BJ (cell line): ENCODE measurements around the gene RIMBP2. TPM values are rescaled to one million over a fixed set of nuclear protein-coding genes. Genes with fewer than 3 reads are reported as not detected.

Experiments
- CTCF ChIA-PET: fragments of 350-600 bp; formaldehyde crosslinking; extraction: SDS; loops from one replicate; lab custom pipeline; 2021; ENCODE audit warnings: antibody characterized with exemption, inconsistent platforms; lab: Yijun Ruan, JAX
- POLR2A ChIA-PET: fragments of 300-600 bp; sonication (Branson Sonifier 250); formaldehyde crosslinking; extraction: SDS; loops from one replicate; lab custom pipeline; 2021; ENCODE audit warnings: antibody characterized with exemption; lab: Charles Lee
- DNase-seq: peaks from one replicate; pipeline ENCODE4 v3.0.0-alpha.2; 2011; ENCODE audit warnings: low read depth
- H3K27me3 ChIP-seq: 2 replicates; pipeline ENCODE4 v1.6.0; 2011; ENCODE audit warnings: low read length; ENCODE audit not compliant: control insufficient read depth, insufficient read depth
- H3K36me3 ChIP-seq: 2 replicates; pipeline ENCODE4 v1.5.1; 2011; ENCODE audit warnings: low read length; ENCODE audit not compliant: control insufficient read depth, insufficient read depth
- H3K4me3 ChIP-seq: 2 replicates; pipeline ENCODE4 v1.5.1; 2011; ENCODE audit warnings: low read depth, mild to moderate bottlenecking, control low read depth, low read length
- polyA plus RNA-seq: library from polyadenylated mRNA; depleted of rRNA; stranded (reverse); fragments of >200 nt; gene quantifications from 2 replicates; pipeline ENCODE4 v1.2.3, GENCODE V29; 2011
- TF ChIP-seq, protein P1 (sequence below): IDR thresholded peaks from 2 replicates; pipeline ENCODE4 v1.5.1; 2011; ENCODE audit warnings: low read depth, mild to moderate bottlenecking, control low read depth, inconsistent platforms, low read length, moderate library complexity; ENCODE audit not compliant: insufficient read depth

Gene RIMBP2
- polyA plus RNA-seq, 1 experiment: 0.05 TPM

DNA sequence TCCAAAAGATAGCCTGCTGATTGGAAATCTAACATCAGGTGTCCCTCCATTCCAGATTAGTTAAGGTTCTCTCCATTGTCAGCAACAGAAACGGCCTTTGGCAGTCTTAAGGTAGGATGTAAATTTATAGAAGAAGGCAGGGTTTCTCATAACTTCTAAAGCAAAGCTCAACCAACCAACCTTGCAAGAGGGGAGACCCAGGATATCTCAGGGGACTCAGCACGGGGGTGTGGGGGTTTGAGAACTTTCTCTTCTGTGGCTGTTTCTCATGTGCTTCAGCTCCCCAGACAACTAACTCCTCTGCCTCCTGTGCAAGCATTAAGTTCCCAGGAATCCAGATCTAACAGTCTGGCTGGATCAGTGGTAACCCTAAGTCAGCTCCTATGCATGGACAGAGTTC lies 148.1 kb downstream of the RIMBP2 start:
- Histone ChIP-seq H3K4me3 (no peak overlapping the region), H3K36me3 (no peaks in the 10 kb centered on the region), H3K27me3 (no peaks in the 10 kb centered on the region)
- POLR2A ChIA-PET: no interaction called here
- DNase-seq: no peak
- CTCF ChIA-PET: no interaction called here
- TF ChIP-seq, protein P1, sequence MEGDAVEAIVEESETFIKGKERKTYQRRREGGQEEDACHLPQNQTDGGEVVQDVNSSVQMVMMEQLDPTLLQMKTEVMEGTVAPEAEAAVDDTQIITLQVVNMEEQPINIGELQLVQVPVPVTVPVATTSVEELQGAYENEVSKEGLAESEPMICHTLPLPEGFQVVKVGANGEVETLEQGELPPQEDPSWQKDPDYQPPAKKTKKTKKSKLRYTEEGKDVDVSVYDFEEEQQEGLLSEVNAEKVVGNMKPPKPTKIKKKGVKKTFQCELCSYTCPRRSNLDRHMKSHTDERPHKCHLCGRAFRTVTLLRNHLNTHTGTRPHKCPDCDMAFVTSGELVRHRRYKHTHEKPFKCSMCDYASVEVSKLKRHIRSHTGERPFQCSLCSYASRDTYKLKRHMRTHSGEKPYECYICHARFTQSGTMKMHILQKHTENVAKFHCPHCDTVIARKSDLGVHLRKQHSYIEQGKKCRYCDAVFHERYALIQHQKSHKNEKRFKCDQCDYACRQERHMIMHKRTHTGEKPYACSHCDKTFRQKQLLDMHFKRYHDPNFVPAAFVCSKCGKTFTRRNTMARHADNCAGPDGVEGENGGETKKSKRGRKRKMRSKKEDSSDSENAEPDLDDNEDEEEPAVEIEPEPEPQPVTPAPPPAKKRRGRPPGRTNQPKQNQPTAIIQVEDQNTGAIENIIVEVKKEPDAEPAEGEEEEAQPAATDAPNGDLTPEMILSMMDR: no peak

DNA sequence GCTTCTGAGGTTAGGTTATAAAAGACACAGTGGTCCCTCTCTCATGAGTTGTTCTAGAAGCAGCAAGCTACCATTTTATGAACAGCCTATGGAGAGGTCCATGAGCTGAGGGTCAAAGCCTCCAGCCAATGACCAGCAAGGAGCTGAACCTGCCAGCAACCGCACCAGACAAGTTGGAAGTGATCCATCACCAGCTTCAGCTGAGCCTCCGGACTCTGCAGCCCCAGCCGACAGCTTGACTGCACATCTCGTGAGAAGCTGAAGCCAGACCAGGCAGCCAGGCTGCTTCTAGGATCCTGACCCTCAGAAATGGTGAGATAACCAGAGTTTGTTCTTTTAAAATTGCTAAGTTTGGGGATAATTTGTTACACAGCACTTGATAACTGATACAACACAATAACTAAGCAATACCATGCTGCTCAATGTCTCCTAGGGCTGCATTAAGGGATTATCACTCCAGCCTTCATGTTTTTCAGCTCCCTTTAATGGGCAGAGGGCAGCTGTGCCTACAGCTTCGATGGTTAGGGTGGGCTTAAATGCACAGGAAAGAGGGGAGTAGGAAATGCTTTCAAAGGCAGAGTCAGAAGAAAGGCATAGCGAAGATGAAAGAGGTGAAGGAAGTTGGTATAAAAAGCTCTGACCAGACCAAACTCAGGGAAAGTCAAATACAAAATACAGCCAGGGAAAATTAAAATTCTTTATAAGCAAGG lies 149.5 kb downstream of the RIMBP2 start:
- POLR2A ChIA-PET: no interaction called here
- CTCF ChIA-PET: no interaction called here
- no peaks in the 10 kb centered on the region for H3K27me3 ChIP-seq
- TF ChIP-seq, protein P1: no peak
- DNase-seq: no peak
- H3K36me3 ChIP-seq: no peaks in the 10 kb centered on the region
- no peak overlapping the region for H3K4me3 ChIP-seq

DNA sequence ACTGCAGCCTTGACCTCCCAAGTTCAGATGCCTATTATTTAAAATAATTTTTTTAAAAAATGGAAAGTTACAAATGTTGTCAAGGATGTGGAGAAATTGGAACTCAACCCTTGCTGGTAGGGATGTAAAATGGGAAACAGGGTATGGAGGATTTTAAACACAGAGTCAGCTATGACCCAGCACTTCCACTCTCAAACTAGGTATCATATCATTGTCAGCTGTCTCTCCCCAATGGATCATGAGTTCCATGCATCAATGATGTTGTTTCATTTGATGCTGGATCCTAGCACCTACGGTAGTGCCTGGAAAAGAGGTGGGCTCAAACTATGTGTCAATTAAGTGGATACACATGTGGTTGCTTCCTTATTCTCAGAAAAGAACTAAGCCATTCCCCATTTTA lies 150.9 kb downstream of the RIMBP2 start:
- ChIA-PET POLR2A (no interaction called here), CTCF (no interaction called here)
- Histone ChIP-seq H3K27me3 (no peaks in the 10 kb centered on the region), H3K4me3 (no peak overlapping the region), H3K36me3 (no peaks in the 10 kb centered on the region)
- TF ChIP-seq, protein P1: no peak
- no peak for DNase-seq

DNA sequence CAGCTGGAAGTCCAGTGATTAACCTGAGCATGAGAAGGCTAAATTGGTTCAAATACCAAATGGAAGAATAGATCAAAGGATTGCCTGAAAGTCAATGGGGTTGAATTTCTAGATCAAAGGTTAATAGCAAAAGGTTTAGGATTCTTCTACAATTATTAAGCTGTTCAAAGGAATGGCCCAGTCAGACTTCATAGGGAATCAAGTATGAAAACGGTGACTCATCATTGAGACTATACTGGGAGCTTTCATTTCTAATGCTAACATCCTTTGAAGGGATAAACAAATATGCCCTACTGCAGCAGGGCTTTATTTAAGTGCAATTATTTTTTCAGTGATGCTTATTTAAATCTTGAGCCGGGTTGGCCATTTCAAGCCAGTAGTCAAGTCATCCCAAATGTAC lies 152.8 kb downstream of the RIMBP2 start:
- Histone ChIP-seq H3K4me3 (no peak overlapping the region), H3K36me3 (no peaks in the 10 kb centered on the region), H3K27me3 (no peaks in the 10 kb centered on the region)
- TF ChIP-seq, protein P1: no peak
- ChIA-PET CTCF (no interaction called here), POLR2A (no interaction called here)
- no peak for DNase-seq

DNA sequence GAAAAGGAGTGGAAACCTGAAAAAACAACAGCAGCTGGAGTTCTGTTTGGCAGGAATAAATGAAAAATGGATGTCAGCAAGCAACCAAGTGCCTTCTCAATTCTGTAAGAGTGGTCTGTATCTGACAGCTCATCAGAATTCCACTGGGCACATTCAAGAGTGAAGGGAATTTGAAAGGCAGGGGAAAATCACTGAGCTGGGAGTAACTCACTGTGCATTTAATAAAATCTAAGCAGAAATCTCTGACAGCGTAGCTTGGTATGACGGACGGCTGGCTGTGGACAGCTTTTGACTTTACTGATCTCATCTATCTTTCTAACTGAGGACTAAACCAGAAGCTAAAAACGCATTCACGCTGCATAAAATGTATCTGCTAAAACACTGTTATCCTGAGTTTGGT lies 153.4 kb downstream of the RIMBP2 start:
- DNase-seq: no peak
- ChIA-PET CTCF (no interaction called here), POLR2A (no interaction called here)
- TF ChIP-seq, protein P1: no peak
- Histone ChIP-seq H3K36me3 (no peaks in the 10 kb centered on the region), H3K4me3 (no peak overlapping the region), H3K27me3 (no peaks in the 10 kb centered on the region)
